Measurements from ENCODE around the gene PTGDR.

GRCh38 chr14:52279408-52279807 is 11.9 kb downstream of the PTGDR start:
- no peak for TF ChIP-seq TAF1 (IDR thresholded peaks at IDR 0.05; ENCODE audit: borderline replicate concordance, insufficient read depth, low read length)
- TF ChIP-seq SIN3A (IDR thresholded peaks at IDR 0.05; ENCODE audit: borderline replicate concordance, insufficient read depth, low read length): no peak
- TF ChIP-seq POLR2AphosphoS5 (IDR thresholded peaks at IDR 0.05; ENCODE audit: low read depth, low read length): no peak
